ENCODE results near the gene SPEM2. TPM values are rescaled to one million over a fixed set of nuclear protein-coding genes. Genes with fewer than 3 reads are reported as not detected.

Gene SPEM2
- total RNA-seq, 6 experiments from 2014 or later, result not detected

GRCh38 chr17:7448461-7448860 is 23.0 kb downstream of the SPEM2 start:
- no peak overlapping the region for H3K27ac Mint-ChIP-seq
- H3K4me1 Mint-ChIP-seq (ENCODE audit: low read depth), result peaks cover 33% of the 10 kb centered on the region
- no peaks in the 10 kb centered on the region; the same call in 1 of the 2 replicates for H3K9me3 Mint-ChIP-seq
- peaks cover 22% of the 10 kb centered on the region for H3K27me3 Mint-ChIP-seq (ENCODE audit: insufficient read depth)
- no peak for DNase-seq
- no peak overlapping the region for H3K4me3 Mint-ChIP-seq
- H3K36me3 Mint-ChIP-seq (ENCODE audit: low read depth), result no peaks in the 10 kb centered on the region
- TF ChIP-seq CTCF (IDR thresholded peaks at IDR 0.05), result no peak

- no peak for TF ChIP-seq CTCF (IDR thresholded peaks at IDR 0.05)
- Mint-ChIP-seq H3K36me3 (ENCODE audit: low read depth) (peaks cover 12% of the 10 kb centered on the region), H3K4me3 (no peak overlapping the region), H3K27ac (no peak overlapping the region; the same call in 1 of the 2 replicates), H3K9me3 (no peaks in the 10 kb centered on the region; the same call in 1 of the 2 replicates), H3K27me3 (ENCODE audit: insufficient read depth) (peaks cover 11% of the 10 kb centered on the region), H3K4me1 (ENCODE audit: low read depth) (peaks cover 5% of the 10 kb centered on the region)
- DNase-seq, result no peak
Measured at GRCh38 chr17:7459961-7460545, 34.6 kb downstream of the SPEM2 start.

- H3K9me3 Mint-ChIP-seq, result no peaks in the 10 kb centered on the region
- peaks cover 16% of the 10 kb centered on the region for H3K36me3 Mint-ChIP-seq (ENCODE audit: low read depth)
- DNase-seq, result no peak
- H3K4me3 Mint-ChIP-seq, result no peak overlapping the region
- H3K4me1 Mint-ChIP-seq (ENCODE audit: low read depth), result no peaks in the 10 kb centered on the region
- H3K27ac Mint-ChIP-seq, result no peak overlapping the region
- no peak for TF ChIP-seq CTCF (IDR thresholded peaks at IDR 0.05)
- peaks cover 2% of the 10 kb centered on the region; the same call in 1 of the 2 replicates for H3K27me3 Mint-ChIP-seq (ENCODE audit: insufficient read depth)
Measured at GRCh38 chr17:7460850-7461660, 35.6 kb downstream of the SPEM2 start.

GRCh38 chr17:7462474-7463371 is 37.3 kb downstream of the SPEM2 start:
- TF ChIP-seq CTCF (IDR thresholded peaks at IDR 0.05), result no peak
- no peaks in the 10 kb centered on the region for H3K9me3 Mint-ChIP-seq
- peaks cover 11% of the 10 kb centered on the region for H3K4me1 Mint-ChIP-seq (ENCODE audit: low read depth)
- peaks cover 2% of the 10 kb centered on the region; the same call in 1 of the 2 replicates for H3K27me3 Mint-ChIP-seq (ENCODE audit: insufficient read depth)
- no peak overlapping the region for H3K27ac Mint-ChIP-seq
- H3K4me3 Mint-ChIP-seq, result no peak overlapping the region
- H3K36me3 Mint-ChIP-seq (ENCODE audit: low read depth), result peaks cover 16% of the 10 kb centered on the region
- DNase-seq, result no peak

GRCh38 chr17:7463372-7463846 is 38.0 kb downstream of the SPEM2 start:
- Mint-ChIP-seq H3K4me1 (ENCODE audit: low read depth) (peaks cover 11% of the 10 kb centered on the region), H3K36me3 (ENCODE audit: low read depth) (peaks cover 16% of the 10 kb centered on the region), H3K4me3 (no peak overlapping the region), H3K27me3 (ENCODE audit: insufficient read depth) (peaks cover 2% of the 10 kb centered on the region; the same call in 1 of the 2 replicates), H3K27ac (no peak overlapping the region), H3K9me3 (no peaks in the 10 kb centered on the region)
- no peak for TF ChIP-seq CTCF (IDR thresholded peaks at IDR 0.05)
- DNase-seq, result no peak
